ENCODE results near the gene IQGAP3. TPM values are rescaled to one million over a fixed set of nuclear protein-coding genes. Genes with fewer than 3 reads are reported as not detected.

Gene IQGAP3
- polyA plus RNA-seq, 1 experiment: 28.1 TPM

DNA sequence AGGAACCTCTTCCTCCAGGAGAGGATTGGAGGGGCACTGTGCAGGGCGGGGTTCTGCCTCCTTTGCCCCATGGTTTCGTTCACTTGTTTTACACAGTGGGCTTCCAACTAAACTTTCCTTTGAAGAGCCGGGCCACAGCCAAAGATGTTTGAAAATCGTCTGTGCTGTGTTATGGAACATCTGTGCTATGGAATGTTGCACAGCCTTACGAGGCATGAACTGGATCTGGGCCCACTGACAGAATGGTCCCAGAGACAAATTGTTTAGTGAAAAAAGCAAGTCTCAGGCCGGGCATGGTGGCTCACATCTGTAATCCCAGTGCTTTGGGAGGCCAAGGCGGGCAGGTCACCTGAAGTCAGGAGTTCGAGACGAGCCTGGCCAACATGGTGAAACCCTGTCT, 59.2 kb downstream of the IQGAP3 start:
- no peaks in the 10 kb centered on the region for H3K36me3 ChIP-seq (ENCODE audit: control insufficient read depth, insufficient read depth, low read length)
- no peak for DNase-seq (ENCODE audit: low read depth)
- TF ChIP-seq, protein P1, sequence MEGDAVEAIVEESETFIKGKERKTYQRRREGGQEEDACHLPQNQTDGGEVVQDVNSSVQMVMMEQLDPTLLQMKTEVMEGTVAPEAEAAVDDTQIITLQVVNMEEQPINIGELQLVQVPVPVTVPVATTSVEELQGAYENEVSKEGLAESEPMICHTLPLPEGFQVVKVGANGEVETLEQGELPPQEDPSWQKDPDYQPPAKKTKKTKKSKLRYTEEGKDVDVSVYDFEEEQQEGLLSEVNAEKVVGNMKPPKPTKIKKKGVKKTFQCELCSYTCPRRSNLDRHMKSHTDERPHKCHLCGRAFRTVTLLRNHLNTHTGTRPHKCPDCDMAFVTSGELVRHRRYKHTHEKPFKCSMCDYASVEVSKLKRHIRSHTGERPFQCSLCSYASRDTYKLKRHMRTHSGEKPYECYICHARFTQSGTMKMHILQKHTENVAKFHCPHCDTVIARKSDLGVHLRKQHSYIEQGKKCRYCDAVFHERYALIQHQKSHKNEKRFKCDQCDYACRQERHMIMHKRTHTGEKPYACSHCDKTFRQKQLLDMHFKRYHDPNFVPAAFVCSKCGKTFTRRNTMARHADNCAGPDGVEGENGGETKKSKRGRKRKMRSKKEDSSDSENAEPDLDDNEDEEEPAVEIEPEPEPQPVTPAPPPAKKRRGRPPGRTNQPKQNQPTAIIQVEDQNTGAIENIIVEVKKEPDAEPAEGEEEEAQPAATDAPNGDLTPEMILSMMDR (IDR thresholded peaks at IDR 0.05; ENCODE audit: insufficient read depth, low read depth, low read length): no peak
- ChIA-PET POLR2A (no interaction called here), CTCF (interaction anchor here (0.9 kb wide), 1 partner anchor 67 kb away, joined by 3 read pairs; no protein-coding TSS in a partner anchor)
- no peaks in the 10 kb centered on the region for H3K27me3 ChIP-seq (ENCODE audit: control insufficient read depth, insufficient read depth, low read length)
- H3K4me3 ChIP-seq (ENCODE audit: low read depth, low read length): no peak overlapping the region

GRCh38 chr1:156511644-156512043, 60.7 kb downstream of the IQGAP3 start:
- Histone ChIP-seq H3K27me3 (ENCODE audit: control insufficient read depth, insufficient read depth, low read length) (no peaks in the 10 kb centered on the region), H3K4me3 (ENCODE audit: low read depth, low read length) (no peak overlapping the region), H3K36me3 (ENCODE audit: control insufficient read depth, insufficient read depth, low read length) (no peaks in the 10 kb centered on the region)
- no peak for DNase-seq (ENCODE audit: low read depth)
- ChIA-PET POLR2A (no interaction called here), CTCF (no interaction called here)
- TF ChIP-seq, protein P1 (IDR thresholded peaks at IDR 0.05; ENCODE audit: insufficient read depth, low read depth, low read length): no peak

GRCh38 chr1:156510709-156511108, 61.7 kb downstream of the IQGAP3 start:
- H3K27me3 ChIP-seq (ENCODE audit: control insufficient read depth, insufficient read depth, low read length): no peaks in the 10 kb centered on the region
- CTCF ChIA-PET: interaction anchor here (1.3 kb wide), 1 partner anchor 30 kb away, joined by 3 read pairs; no protein-coding TSS in a partner anchor
- TF ChIP-seq, protein P1 (IDR thresholded peaks at IDR 0.05; ENCODE audit: insufficient read depth, low read depth, low read length): no peak
- H3K4me3 ChIP-seq (ENCODE audit: low read depth, low read length): no peak overlapping the region
- H3K36me3 ChIP-seq (ENCODE audit: control insufficient read depth, insufficient read depth, low read length): no peaks in the 10 kb centered on the region
- POLR2A ChIA-PET: interaction anchor here (0.6 kb wide), 1 partner anchor 20 kb away, joined by 3 read pairs; no protein-coding TSS in a partner anchor
- DNase-seq (ENCODE audit: low read depth): no peak

GRCh38 chr1:156509424-156510034, 62.8 kb downstream of the IQGAP3 start:
- no peak overlapping the region for H3K4me3 ChIP-seq (ENCODE audit: low read depth, low read length)
- ChIA-PET POLR2A (no interaction called here), CTCF (no interaction called here)
- no peaks in the 10 kb centered on the region for H3K36me3 ChIP-seq (ENCODE audit: control insufficient read depth, insufficient read depth, low read length)
- TF ChIP-seq, protein P1 (IDR thresholded peaks at IDR 0.05; ENCODE audit: insufficient read depth, low read depth, low read length): no peak
- no peak for DNase-seq (ENCODE audit: low read depth)
- H3K27me3 ChIP-seq (ENCODE audit: control insufficient read depth, insufficient read depth, low read length): no peaks in the 10 kb centered on the region

DNA sequence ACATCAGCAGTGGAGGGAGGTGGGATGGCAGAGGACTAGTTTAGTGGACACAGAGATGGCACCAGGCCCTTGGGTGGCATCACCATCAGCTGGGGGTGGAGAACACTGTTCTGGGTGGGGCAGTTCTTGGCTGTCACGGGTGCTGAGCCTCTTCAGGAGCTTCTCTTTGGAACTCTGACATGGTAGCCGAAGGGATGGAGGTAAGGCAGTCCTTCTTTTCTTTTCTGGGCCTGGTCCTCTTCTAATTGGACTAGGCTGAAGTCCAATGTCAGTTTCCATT, 63.5 kb downstream of the IQGAP3 start:
- no peak for DNase-seq (ENCODE audit: low read depth)
- TF ChIP-seq, protein P1 (IDR thresholded peaks at IDR 0.05; ENCODE audit: insufficient read depth, low read depth, low read length): no peak
- H3K4me3 ChIP-seq (ENCODE audit: low read depth, low read length): no peak overlapping the region
- ChIA-PET CTCF (interaction anchor here (1.0 to 1.2 kb wide), 2 partner anchors 28 to 53 kb away, joined by 3 to 12 read pairs; no protein-coding TSS in a partner anchor), POLR2A (no interaction called here)
- no peaks in the 10 kb centered on the region for H3K36me3 ChIP-seq (ENCODE audit: control insufficient read depth, insufficient read depth, low read length)
- no peaks in the 10 kb centered on the region for H3K27me3 ChIP-seq (ENCODE audit: control insufficient read depth, insufficient read depth, low read length)
